ENCODE data around the gene ZBTB20. TPM values are rescaled to one million over a fixed set of nuclear protein-coding genes. Genes with fewer than 3 reads are reported as not detected.

The ZBTB20 gene
- total RNA-seq, 2 donors from 2014 or later, result 5.7 to 17.7 TPM

- Mint-ChIP-seq H3K27me3 (no peaks in the 10 kb centered on the region), H3K36me3 (ENCODE audit: low read depth) (no peaks in the 10 kb centered on the region), H3K4me1 (peaks cover 17% of the 10 kb centered on the region), H3K4me3 (no peak overlapping the region), H3K9me3 (no peaks in the 10 kb centered on the region), H3K27ac (no peak overlapping the region)
- ATAC-seq (replicated peaks), result no peak
Measured at GRCh38 chr3:114586119-114586518, 561.0 kb downstream of the ZBTB20 start.

- H3K4me3 Mint-ChIP-seq, result no peak overlapping the region
- H3K27ac Mint-ChIP-seq, result no peak overlapping the region
- no peaks in the 10 kb centered on the region for H3K36me3 Mint-ChIP-seq (ENCODE audit: low read depth)
- ATAC-seq (replicated peaks), result no peak
- no peaks in the 10 kb centered on the region for H3K27me3 Mint-ChIP-seq
- no peaks in the 10 kb centered on the region for H3K9me3 Mint-ChIP-seq
- H3K4me1 Mint-ChIP-seq, result peaks cover 17% of the 10 kb centered on the region
Measured at GRCh38 chr3:114585687-114586086, 561.4 kb downstream of the ZBTB20 start.

GRCh38 chr3:114584734-114585371, 562.2 kb downstream of the ZBTB20 start:
- peaks cover 17% of the 10 kb centered on the region for H3K4me1 Mint-ChIP-seq
- H3K36me3 Mint-ChIP-seq (ENCODE audit: low read depth), result no peaks in the 10 kb centered on the region
- no peak for ATAC-seq (replicated peaks)

GRCh38 chr3:114582929-114583328, 564.2 kb downstream of the ZBTB20 start:
- H3K36me3 Mint-ChIP-seq (ENCODE audit: low read depth), result no peaks in the 10 kb centered on the region
- H3K9me3 Mint-ChIP-seq, result no peaks in the 10 kb centered on the region
- H3K27ac Mint-ChIP-seq, result no peak overlapping the region
- no peak overlapping the region for H3K4me3 Mint-ChIP-seq
- no peaks in the 10 kb centered on the region for H3K27me3 Mint-ChIP-seq
- ATAC-seq (replicated peaks), result peak; percentile 72
- H3K4me1 Mint-ChIP-seq, result peaks cover 5% of the 10 kb centered on the region

More at GRCh38 chr3:114584734-114585371, 562.2 kb downstream of the ZBTB20 start:
- H3K27ac Mint-ChIP-seq, result no peak overlapping the region
- H3K27me3 Mint-ChIP-seq, result no peaks in the 10 kb centered on the region
- H3K4me3 Mint-ChIP-seq, result no peak overlapping the region
- no peaks in the 10 kb centered on the region for H3K9me3 Mint-ChIP-seq

GRCh38 chr3:114572364-114573062, 574.6 kb downstream of the ZBTB20 start:
- no peaks in the 10 kb centered on the region for H3K27me3 Mint-ChIP-seq
- no peak overlapping the region for H3K27ac Mint-ChIP-seq
- no peak for ATAC-seq (replicated peaks)
- H3K36me3 Mint-ChIP-seq (ENCODE audit: low read depth), result no peaks in the 10 kb centered on the region
- H3K4me1 Mint-ChIP-seq, result no peaks in the 10 kb centered on the region
- H3K9me3 Mint-ChIP-seq, result no peaks in the 10 kb centered on the region
- H3K4me3 Mint-ChIP-seq, result no peak overlapping the region

- Mint-ChIP-seq H3K27me3 (no peaks in the 10 kb centered on the region), H3K9me3 (no peaks in the 10 kb centered on the region), H3K4me3 (no peak overlapping the region), H3K27ac (no peak overlapping the region), H3K4me1 (no peaks in the 10 kb centered on the region), H3K36me3 (ENCODE audit: low read depth) (no peaks in the 10 kb centered on the region)
- ATAC-seq (replicated peaks), result no peak
Measured at GRCh38 chr3:114571363-114571762, 575.7 kb downstream of the ZBTB20 start.

GRCh38 chr3:114569186-114569585, 577.9 kb downstream of the ZBTB20 start:
- H3K27me3 Mint-ChIP-seq, result no peaks in the 10 kb centered on the region
- H3K9me3 Mint-ChIP-seq, result no peaks in the 10 kb centered on the region
- H3K4me1 Mint-ChIP-seq, result no peaks in the 10 kb centered on the region
- H3K4me3 Mint-ChIP-seq, result no peak overlapping the region
- H3K36me3 Mint-ChIP-seq (ENCODE audit: low read depth), result peaks cover 5% of the 10 kb centered on the region
- no peak for ATAC-seq (replicated peaks)
- H3K27ac Mint-ChIP-seq, result no peak overlapping the region

GRCh38 chr3:114567771-114568170, 579.3 kb downstream of the ZBTB20 start:
- Mint-ChIP-seq H3K4me3 (no peak overlapping the region), H3K36me3 (ENCODE audit: low read depth) (peaks cover 5% of the 10 kb centered on the region), H3K4me1 (no peaks in the 10 kb centered on the region), H3K27ac (no peak overlapping the region), H3K9me3 (no peaks in the 10 kb centered on the region), H3K27me3 (no peaks in the 10 kb centered on the region)
- no peak for ATAC-seq (replicated peaks)

GRCh38 chr3:114566767-114567166, 580.3 kb downstream of the ZBTB20 start:
- Mint-ChIP-seq H3K27ac (no peak overlapping the region), H3K36me3 (ENCODE audit: low read depth) (peaks cover 5% of the 10 kb centered on the region), H3K9me3 (no peaks in the 10 kb centered on the region), H3K4me3 (no peak overlapping the region), H3K4me1 (no peaks in the 10 kb centered on the region), H3K27me3 (no peaks in the 10 kb centered on the region)
- no peak for ATAC-seq (replicated peaks)

GRCh38 chr3:114566162-114566755, 580.8 kb downstream of the ZBTB20 start:
- Mint-ChIP-seq H3K27ac (no peak overlapping the region), H3K27me3 (no peaks in the 10 kb centered on the region), H3K9me3 (no peaks in the 10 kb centered on the region), H3K4me3 (no peak overlapping the region), H3K4me1 (no peaks in the 10 kb centered on the region), H3K36me3 (ENCODE audit: low read depth) (peaks cover 5% of the 10 kb centered on the region)
- ATAC-seq (replicated peaks), result peak; percentile 28

- H3K4me3 Mint-ChIP-seq, result no peak overlapping the region
- peaks cover 5% of the 10 kb centered on the region for H3K36me3 Mint-ChIP-seq (ENCODE audit: low read depth)
- no peaks in the 10 kb centered on the region for H3K27me3 Mint-ChIP-seq
- H3K27ac Mint-ChIP-seq, result no peak overlapping the region
- no peaks in the 10 kb centered on the region for H3K9me3 Mint-ChIP-seq
- H3K4me1 Mint-ChIP-seq, result no peaks in the 10 kb centered on the region
- no peak for ATAC-seq (replicated peaks)
Measured at GRCh38 chr3:114565216-114565615, 581.9 kb downstream of the ZBTB20 start.

- Mint-ChIP-seq H3K27ac (no peak overlapping the region), H3K27me3 (no peaks in the 10 kb centered on the region), H3K9me3 (no peaks in the 10 kb centered on the region), H3K36me3 (ENCODE audit: low read depth) (peaks cover 5% of the 10 kb centered on the region), H3K4me3 (no peak overlapping the region), H3K4me1 (no peaks in the 10 kb centered on the region)
- no peak for ATAC-seq (replicated peaks)
Measured at GRCh38 chr3:114563720-114564119, 583.4 kb downstream of the ZBTB20 start.

GRCh38 chr3:114562557-114562956, 584.5 kb downstream of the ZBTB20 start:
- no peak overlapping the region for H3K27ac Mint-ChIP-seq
- no peaks in the 10 kb centered on the region for H3K27me3 Mint-ChIP-seq
- H3K4me1 Mint-ChIP-seq, result no peaks in the 10 kb centered on the region
- H3K4me3 Mint-ChIP-seq, result no peak overlapping the region
- no peaks in the 10 kb centered on the region for H3K9me3 Mint-ChIP-seq
- ATAC-seq (replicated peaks), result no peak
- H3K36me3 Mint-ChIP-seq (ENCODE audit: low read depth), result peaks cover 5% of the 10 kb centered on the region

GRCh38 chr3:114558271-114558670, 588.8 kb downstream of the ZBTB20 start:
- no peak overlapping the region for H3K4me3 Mint-ChIP-seq
- no peaks in the 10 kb centered on the region for H3K4me1 Mint-ChIP-seq
- H3K36me3 Mint-ChIP-seq (ENCODE audit: low read depth), result no peaks in the 10 kb centered on the region
- H3K9me3 Mint-ChIP-seq, result no peaks in the 10 kb centered on the region
- no peak for ATAC-seq (replicated peaks)
- no peaks in the 10 kb centered on the region for H3K27me3 Mint-ChIP-seq
- H3K27ac Mint-ChIP-seq, result no peak overlapping the region

GRCh38 chr3:114557791-114558190, 589.3 kb downstream of the ZBTB20 start:
- H3K9me3 Mint-ChIP-seq, result no peaks in the 10 kb centered on the region
- no peaks in the 10 kb centered on the region for H3K4me1 Mint-ChIP-seq
- no peaks in the 10 kb centered on the region for H3K27me3 Mint-ChIP-seq

More at GRCh38 chr3:114557791-114558190, 589.3 kb downstream of the ZBTB20 start:
- H3K4me3 Mint-ChIP-seq, result no peak overlapping the region
- no peak for ATAC-seq (replicated peaks)
- H3K27ac Mint-ChIP-seq, result no peak overlapping the region
- no peaks in the 10 kb centered on the region for H3K36me3 Mint-ChIP-seq (ENCODE audit: low read depth)
